ENCODE data around the gene S100A3.
"Not testable (repeated sequence)": the region's sequence is repeated elsewhere in the genome, so short reads cannot be mapped to it uniquely, and the experiment has no call there.

S100A3 gene

DNA sequence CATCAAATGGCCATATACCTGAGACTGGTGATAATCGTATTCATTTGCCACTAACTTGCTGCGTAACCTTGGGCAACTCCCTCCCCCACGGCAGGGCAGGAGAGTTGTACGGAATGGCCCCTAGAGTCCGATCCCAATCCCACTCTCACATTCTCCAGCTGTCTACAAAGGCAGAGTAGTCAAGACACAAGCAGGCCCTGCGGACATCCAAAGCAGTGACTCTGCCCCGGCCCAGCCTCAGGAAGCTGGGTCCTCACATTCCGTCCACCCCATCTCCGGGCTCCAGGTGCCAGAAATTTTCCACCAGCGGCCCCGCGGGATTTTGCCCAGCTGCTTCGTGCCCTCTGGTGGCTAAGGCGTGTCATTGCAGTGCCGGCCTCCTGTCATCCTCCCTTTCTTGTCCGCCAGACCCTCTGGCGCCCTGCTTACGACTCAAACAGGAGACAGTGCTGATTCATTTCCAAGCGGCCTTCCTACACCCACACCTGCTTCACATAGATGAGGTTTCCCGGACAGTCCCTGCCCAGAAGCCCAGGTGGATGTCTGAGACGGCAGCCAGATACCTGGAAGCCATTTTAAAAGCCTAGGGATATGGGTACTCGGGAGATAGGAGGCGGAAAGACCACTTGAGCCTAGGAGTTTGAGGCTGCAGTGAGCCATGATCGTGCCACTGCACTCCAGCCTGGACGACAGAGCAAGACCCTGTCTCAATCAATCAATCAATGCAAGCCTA is 19.5 kb upstream of the S100A3 start:
- DNase-seq = peak; percentile 41

DNA sequence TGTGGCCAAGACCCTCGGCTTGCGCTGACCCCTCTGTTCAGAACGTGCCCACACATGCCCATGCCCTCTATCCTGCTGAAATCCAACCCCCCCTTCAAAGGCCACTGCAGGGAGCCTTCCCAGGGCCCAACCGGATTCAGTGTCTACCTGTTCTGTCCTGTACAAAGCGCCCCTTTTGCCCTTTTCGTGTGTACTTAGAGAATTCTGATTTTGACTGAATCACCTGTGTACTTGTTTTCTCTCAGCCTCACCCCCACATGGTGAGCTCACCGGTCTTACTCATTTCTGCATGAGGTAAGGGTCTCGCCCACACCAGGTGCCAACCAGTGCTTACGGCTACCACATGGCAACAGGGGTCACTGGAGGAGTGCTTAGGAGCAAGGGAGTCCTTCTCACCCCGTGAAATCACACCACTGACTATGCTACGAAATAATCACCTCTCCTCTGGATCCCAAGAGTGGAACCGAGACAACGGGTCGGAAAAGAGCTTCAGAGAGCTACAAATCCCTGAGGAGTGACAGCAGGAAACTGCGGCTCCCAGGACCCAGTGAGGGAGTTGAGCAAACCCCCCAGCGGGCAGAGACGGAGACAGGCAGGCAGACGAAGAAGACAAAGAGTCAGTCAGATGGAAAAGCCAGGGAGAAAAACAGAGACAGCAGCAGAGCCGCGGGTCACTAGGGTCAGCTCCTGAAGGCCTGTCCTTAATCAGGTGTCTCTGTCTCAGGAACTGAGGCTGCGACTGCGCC is 18.7 kb upstream of the S100A3 start:
- DNase-seq = no peak

DNA sequence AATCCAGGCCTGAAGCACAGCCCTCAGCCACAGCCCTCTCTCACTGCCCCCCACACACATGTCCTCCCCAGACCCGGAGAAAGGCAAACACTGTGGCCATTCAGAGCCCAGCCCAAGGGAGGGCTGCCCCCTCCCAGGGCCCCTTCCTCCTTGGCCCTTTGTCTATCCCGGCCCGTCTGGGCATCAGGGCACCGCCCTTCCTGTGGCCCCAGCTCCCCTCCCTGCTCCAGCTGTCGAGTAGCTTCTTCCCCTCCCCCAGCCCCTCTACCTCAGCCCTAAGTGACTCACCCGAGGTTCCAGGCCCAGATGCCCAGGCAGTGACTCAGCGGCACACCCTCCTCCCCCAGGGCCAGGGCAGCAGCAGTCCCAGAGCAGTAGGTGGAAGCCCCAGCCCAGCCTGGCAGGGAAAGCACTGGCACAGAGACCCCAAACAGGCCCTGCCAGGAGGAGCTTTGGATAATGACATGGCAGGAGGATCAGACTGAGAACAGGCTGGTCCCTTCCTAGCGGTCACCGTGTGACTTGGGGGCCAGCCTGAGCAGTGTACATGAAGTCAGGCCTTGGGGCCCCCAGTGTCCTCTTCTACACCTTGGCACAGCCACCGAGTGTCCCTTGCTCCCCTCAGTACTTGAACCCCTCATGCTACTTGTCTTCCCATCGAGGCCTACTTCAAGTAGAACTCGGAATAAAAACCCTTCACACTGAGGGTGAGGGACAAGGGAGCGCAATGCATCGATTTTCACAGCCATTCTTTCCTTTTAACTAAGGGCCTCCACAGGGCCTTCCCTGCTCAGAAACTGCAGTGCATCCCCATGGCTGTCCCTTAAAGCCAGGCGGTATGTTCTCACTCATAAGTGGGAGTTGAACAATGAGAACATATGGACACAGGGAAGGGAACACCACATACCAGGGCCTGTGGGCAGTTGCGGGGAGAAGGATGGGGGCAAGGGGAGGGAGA is 17.6 kb upstream of the S100A3 start:
- DNase-seq = no peak

DNA sequence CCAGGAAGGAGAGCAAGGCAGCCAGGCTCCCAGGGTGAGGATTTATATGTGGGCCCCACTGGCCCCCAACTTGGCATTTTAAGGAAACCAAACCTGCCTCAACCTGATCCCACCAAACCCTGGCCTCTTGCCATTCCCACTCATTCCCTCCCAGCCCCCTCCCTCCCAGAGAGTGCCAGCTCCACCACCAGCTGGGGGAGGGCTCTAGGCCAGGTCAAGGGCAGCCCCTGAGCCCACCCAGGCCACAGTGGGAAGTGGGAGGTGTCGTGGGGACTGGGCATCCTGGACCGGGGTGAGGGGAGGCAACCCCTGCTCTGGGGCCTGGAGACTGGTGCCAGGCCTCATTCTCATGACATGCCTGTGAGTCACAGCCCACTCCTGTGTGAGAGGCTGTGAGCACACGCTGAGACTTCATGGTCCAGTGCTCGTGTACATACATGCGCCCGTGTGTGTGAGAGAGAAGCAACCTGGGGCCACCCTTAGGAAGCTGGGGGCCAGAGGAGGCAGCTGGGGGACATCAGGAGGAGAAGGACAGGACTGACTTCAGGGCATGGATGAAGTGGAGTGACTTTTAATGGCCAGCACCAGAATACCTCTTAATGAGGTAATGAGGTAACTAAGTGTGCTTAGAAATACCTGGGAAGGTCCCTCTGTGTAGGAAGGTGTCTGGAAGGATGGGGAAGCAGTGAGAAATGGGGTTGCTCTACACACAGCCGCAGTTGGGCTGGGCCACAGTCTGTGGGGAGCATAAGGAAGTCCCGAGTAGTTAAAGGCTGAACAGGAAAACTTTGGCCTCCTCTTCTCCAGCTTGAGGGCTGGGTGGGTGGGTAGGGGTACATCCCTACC is 16.7 kb upstream of the S100A3 start, which contains the start of gene S100A2:
Gene S100A2, minus strand, starts transcription at position 316 of the 846 bp plus-strand sequence. CDS start 1,967 bp downstream, outside the sequence.
- DNase-seq = no peak

DNA sequence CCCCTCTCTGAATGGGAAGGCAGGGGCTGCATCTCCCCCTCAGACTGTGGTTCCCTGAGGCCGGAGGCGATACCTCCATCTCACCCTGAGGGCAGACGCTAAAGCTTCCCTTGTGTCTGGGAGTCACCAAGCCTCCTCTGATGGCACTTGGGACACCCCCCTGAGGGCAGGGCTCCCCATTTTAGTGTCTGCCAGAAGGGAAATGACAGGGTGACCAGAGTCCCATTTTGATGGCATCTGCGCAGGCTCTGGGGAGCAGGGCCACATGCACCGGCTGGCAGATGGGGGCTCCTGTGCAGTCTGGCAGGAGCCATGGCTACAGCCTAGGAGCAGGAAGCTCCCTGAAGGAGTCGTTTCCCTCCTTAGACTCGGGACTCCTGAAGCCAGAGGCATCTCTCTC is 14.9 kb upstream of the S100A3 start:
- DNase-seq = no peak

DNA sequence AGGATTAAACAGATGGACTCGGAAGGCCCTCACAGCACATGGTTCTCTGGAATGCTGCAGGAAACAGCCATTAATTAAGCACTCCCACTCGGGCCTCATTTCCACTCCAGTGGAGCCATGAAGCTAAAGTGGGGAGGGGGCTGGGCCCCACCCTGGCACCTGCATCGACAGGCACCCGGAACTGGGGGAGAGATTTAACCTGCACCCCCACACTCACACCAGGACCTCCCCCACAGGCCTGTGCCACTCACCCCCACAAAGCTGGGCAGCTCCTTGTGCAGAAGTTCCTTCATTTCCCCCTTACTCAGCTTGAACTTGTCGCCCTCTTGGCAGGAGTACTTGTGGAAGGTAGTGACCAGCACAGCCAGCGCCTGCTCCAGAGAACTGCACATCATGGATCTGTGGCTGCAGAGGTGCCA is 14.4 kb upstream of the S100A3 start:
- DNase-seq = no peak

DNA sequence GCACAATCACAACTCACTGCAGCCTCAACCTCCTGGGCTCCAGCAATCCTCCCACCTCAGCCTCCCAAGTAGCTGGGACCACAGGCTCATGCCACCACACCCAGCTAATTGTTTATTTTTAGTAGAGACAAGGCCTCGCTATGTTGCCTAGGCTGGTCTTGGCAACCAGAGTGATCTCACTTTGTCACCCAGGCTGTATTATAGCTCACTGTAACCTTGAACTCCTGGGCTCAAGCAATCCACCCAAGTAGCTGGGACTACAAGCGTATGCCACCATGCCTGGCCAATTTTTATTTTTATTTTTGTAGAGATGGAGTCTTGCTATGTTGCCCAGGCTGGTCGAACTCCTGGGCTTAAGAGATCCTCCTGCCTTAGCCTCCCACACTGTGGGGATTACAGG is 13.0 kb upstream of the S100A3 start:
- DNase-seq = not testable (repeated sequence)

DNA sequence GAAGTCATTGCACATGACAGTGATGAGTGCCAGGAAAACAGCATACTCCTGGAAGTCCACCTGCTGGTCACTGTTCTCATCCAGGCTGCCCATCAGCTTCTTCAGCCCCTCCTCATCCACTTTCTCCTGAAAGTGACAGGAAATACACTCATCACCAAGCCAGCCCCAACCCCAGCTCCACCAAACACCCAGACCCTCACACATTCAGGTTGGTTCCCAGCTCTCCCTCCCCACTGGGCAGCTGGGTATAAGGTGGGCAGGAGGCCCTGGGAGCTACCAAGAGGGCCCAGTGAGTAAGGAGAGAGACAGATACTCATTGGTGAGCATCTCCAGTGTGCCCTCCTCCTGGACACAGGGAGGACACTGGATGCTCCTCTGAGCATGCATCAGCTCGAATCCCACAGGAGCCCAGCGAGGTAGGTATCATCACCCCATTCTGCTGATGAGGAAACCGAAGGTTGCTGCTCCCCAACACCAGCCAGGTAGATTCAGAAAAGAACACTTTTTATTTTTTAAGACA is 12.5 kb upstream of the S100A3 start:
- DNase-seq = no peak

DNA sequence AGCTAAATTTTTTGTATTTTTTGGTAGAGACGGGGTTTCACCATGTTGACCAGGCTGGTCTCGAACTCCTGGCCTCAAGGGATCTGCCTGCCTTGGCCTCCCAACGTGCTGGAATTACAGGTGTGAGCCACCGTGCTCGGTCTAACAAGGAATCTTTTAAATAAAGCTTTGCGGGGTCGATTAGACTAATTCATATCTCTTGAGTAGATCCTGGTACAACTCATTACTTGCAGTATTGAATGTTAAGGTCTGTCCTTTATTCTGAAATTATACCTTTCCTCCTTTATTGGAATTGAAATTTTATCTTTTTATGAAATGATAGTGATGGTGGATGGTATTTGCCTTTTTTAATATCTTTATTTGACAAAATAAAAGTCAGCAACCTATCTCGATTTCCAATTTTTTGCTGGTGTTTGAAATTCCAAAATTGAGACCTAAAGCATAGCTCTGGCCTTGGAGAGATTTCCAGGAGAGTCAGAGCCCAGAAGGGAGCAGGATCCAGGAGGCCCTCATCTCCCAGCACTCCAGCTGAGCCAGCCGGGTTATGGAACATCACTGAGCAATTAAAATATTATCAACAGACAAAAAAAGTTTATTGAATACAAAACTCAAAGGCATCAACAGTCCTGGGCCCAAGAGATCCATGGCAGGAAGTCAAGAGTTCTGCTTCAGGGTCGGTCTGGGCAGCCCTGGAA is 11.9 kb upstream of the S100A3 start:
- no peak for DNase-seq

DNA sequence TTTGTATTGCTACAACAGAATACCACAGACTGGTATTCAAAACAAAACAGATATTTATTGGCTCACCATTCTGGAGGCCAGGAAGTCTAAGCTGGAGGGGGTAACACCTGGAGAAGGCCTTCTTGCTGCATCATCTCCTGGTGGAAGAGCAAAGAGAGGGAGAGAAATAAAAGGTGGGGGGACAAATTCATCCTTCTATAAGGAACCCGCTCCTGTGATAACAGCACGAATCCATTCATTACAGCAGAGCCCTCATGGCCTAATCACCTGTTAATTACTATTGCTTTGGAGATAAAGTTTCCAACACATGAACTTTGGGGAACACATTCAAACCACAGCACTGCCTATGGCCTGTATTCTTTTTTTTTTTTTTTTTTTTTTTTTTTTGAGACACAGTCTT is 11.2 kb upstream of the S100A3 start:
- DNase-seq = no peak

DNA sequence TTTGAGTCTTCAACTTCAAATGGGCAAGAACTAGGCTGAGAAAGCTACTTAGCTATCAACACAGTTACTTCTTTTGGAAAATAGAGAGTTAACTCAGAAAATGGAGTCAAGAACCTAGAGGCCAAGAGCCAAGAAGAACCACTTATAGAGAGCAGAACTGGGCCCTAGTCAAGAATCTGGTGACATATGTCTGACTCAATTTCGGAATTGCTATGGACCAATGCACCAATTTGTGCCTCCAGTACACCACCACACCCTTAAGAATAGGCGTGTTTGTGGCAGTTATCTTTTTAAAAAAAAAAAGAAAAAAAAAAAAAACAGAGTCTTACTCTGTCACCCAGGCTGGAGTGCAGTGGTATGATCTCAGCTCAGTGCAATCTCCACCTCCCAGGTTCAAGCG is 8.8 kb upstream of the S100A3 start:
- DNase-seq = no peak

DNA sequence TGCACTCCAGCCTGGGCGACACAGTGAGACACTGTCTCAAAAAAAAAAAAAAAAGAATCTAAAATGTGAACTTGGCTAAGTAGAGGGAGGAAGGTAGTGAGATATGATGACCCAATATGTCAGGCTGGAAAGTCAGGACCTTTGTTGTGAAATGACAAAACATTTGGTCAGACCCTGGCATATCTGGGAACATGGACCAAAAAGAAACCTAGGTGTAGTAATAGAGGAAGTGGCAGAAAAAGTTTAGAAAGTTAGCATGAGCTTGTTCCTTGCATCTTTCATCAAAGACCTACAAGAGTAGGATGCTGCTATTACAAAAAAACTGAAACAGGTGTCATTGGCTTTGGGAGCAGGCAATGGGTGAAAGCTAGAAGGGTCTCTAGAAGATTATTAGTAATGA is 7.3 kb upstream of the S100A3 start:
- DNase-seq = no peak

DNA sequence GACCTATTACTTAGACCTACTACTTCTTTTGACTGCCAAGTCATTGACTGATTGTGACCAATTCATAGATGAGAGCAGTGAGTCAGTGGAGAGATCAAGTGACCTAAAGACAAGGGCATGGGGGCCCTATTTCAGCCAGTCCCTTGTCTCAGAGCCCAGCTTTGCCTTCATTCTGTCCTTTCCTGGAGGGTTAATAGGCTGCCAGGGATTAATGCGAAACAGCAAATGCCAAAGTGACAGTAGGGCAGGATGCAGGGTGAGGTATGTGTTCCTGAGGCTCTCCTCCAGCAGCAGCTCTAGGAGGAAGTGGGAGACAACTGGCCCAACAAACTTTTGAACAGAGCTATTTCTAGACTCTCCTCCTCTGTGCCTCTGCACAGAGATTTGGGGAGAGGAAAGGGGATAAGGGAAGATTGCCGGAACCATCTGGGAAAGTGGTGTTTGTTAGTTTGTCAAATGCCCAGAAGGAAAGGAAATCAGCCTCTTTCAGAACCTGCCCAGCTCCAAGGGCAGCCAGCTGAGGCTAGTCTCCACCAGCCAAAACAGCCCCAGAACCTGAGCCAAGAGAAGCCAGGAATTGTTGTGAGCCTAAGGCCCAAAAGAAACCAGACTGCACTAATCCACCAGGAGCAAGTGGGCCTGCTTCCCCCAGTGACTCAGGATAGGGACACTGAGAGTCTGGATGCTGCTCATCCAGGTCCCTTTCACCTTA is 4.9 kb upstream of the S100A3 start:
- no peak for DNase-seq

DNA sequence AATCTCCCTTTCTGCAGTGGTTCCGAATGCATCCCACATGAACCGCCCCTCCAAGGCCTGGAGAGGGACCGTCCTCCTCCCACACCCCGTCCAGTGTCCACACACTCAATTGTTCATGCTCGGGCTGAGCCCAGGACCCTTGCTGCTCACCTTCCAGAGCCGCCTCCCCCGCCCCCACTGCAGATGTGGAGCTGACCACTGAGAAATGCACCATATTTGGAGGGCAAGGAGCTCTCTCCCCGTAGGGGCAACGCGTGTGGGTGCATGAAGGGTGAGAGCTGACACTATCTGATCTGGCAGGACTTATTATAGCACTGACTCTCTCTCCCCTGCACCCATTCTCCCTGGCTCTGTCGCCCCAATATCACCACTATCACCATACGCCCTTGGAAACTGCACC is 4.0 kb upstream of the S100A3 start:
- DNase-seq = no peak

DNA sequence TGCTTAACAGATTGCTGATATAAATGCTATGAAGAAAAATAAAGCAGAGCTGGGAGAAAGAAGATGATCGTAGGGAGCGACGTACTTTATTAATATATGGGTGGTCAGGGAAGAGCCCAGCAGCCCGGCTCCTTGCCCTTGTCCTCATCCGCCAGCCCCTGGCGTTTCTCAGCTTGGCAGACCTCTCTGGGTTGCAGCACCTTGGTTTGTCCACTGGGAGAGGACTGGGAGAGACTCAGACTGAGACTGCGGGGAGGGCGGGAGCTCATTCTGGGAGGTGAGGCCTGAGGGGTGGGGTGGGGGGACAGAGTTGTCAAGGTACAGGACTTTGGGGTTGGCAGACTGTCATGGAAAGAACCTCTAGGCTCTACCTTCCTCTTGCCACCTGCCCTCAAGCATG is 3.3 kb upstream of the S100A3 start:
- DNase-seq = no peak

DNA sequence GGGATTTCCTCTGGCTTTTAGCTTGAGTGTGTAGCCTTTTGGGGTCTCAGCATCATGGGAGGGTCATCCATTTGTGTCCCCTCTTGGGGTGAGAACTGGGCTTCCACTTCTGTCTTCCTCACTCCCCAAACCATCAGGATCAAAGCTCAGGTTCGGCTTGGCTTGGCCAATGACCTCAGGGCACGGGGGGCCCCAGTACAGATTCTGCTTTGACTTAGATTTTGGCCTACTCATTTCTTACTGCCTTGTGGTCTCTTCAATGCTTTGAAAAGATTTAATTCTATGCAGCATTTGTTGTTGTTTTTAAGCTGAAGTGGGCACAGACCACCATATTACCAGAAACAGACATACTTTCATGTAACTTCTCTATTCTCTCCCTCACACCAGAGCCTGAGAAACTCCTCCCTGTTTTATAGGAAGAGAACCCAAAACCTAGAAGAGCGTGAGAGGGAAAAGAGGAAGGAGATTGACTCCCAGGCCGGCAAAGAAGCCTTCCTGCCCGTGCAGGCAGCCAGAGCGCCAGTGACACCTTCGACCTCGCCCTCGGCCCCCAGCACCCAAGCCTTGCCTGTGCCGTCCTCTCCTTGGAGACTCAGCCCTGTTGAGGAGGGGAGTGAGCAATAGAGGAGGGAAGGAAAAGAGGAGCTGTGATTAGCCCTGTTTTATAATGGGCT is 1.9 kb upstream of the S100A3 start:
- DNase-seq = no peak

DNA sequence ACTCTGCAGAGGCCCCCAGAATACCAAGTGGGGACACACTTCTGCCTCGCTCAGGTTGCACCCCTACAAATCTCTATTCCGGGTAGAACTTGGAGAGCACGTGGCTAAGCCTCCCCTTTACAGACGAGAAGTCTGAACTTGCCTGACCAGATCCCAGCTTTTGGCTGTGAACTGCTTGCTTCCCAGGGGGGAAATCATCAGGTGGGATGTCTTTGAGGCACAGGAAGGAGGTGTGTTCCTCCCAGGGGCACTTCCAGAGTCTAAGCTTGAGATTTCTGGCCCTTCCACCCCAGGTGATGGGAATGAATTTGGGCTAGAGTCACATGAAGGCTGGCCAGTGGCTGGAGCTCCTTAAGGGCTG is 1.3 kb upstream of the S100A3 start:
- no peak for DNase-seq

DNA sequence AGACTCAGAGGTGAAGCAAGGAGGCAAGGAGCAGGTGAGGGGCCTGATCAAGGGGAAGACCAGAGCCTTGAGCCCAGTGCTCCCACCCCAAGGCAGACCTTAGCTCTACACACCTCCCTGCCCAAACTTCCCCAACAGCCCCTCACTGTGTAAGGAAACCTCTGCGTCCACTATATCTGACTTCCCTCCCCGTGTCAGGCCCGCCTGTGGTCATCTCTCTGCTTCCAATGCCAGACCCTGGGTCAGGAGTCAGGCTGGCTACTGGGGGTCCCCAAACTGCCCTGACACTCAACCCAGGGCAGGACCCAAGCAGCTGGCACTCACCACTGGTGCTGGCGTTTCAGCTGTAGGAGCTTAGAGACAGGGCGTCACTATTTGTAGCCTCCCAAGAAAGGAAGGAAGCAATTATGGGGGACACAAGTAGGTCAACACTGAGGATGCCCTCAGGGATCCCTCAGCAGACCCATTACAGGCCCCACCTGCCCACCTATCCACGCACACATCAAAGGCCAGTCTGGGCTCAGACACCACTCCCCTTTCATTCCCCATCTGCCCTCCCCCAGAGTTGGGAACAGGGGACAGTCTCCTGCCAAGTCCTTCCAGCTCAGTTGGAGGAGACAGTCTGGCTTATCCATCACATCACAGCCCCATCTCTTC is 811 bp upstream of the S100A3 start:
- DNase-seq = no peak
